Tibial nerve (tissue), 4 donors: ENCODE data around the gene YWHAQ.

Source experiments
- CTCF ChIP-seq, 5 experiments: fragments of 200-600 bp in 3 of 5; fragments of 450-650 bp in 2 of 5; sonication (generic) in 3 of 5; IDR thresholded peaks; one replicate each; pipeline ENCODE4 v1.5.1; 2016 to 2019; ENCODE audit warnings: antibody characterized with exemption in 5 of 5, mild to moderate bottlenecking in 3 of 5, moderate library complexity in 2 of 5
- EP300 ChIP-seq, 2 donors: sonication (generic); formaldehyde crosslinking; IDR thresholded peaks; one replicate each; pipeline ENCODE4 v1.6.1; 2017; ENCODE audit warnings: antibody characterized with exemption in 2 of 2, mild to moderate bottlenecking in 1 of 2
- POLR2A ChIP-seq, 2 donors: fragments of 450-650 bp; IDR thresholded peaks; one replicate each; pipeline ENCODE4 v1.6.1; 2017; ENCODE audit warnings: antibody characterized with exemption in 2 of 2, mild to moderate bottlenecking in 2 of 2, moderate library complexity in 2 of 2

- TF ChIP-seq POLR2A (IDR thresholded peaks at IDR 0.05) (no peak), CTCF (IDR thresholded peaks at IDR 0.05) (no peak), EP300 (IDR thresholded peaks at IDR 0.05) (no peak)
Measured at GRCh38 chr2:9585486-9585885, 45.3 kb downstream of the YWHAQ start.
